ENCODE measurements around the gene ITPKC. TPM values are rescaled to one million over a fixed set of nuclear protein-coding genes. Genes with fewer than 3 reads are reported as not detected.

Gene ITPKC
- total and polyA plus RNA-seq, 2 of the 13 experiments (the other 11 are each of a cell fraction or from before 2014, with no cell fraction given) = 6.9 to 11.2 TPM

DNA sequence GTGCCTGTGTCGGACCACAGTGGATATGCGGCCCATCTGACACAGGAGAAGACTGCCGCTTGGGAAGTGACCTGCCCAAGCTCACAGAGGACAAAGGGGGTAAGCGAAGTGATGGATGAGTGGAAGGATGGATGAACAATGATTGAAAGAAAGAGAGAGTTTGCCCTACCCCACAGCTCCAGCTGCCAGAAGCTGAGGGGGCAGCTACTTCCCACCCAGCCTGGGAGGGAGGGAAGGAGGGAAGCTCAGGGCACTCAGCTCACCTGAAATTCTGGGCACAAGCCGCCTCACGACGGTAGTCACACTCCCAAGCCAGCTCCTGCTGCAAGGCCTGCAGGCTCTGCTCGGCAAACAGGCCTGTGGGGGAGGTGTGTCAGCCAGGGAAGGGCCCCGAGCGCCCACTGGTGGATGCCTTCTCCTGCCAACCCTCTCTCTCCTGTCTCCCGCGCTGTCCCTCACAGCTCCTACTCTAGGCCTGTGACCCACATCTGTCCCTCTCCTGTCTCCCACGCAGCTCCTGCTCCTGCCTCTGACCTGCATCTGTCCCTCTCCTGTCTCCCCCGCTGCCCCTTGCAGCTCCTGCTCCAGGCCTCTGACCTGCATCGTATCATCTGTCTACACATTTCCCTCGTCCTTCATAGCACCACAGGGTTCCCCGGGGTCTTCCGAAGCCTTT is 14.4 kb upstream of the ITPKC start (continued):
- TF ChIP-seq NCOA5 (CRISPR knock-in tag; IDR thresholded peaks at IDR 0.05) (no peak), ZNF34 (CRISPR knock-in tag; IDR thresholded peaks at IDR 0.05; ENCODE audit: borderline replicate concordance) (0 out of 2 replicates have a peak, but pooled peaks have one; percentile 15), ASH2L (IDR thresholded peaks at IDR 0.05; ENCODE audit: insufficient read length, low read depth, low read length) (no peak), ZNF101 (CRISPR knock-in tag; IDR thresholded peaks at IDR 0.05; ENCODE audit: borderline replicate concordance, low read depth) (no peak), TOE1 (CRISPR knock-in tag; IDR thresholded peaks at IDR 0.05) (no peak), SRF (IDR thresholded peaks at IDR 0.05; ENCODE audit: low read depth, low read length) (no peak), DNMT3B (CRISPR knock-in tag; conservative IDR thresholded peaks at IDR 0.05) (no peak), MEIS1 (CRISPR knock-in tag; IDR thresholded peaks at IDR 0.05; ENCODE audit: borderline replicate concordance) (0 out of 2 replicates have a peak, but pooled peaks have one; percentile 38), ZNF792 (CRISPR knock-in tag; IDR thresholded peaks at IDR 0.05) (no peak), ATF7 (IDR thresholded peaks at IDR 0.05) (no peak), ATF7 (CRISPR knock-in tag; IDR thresholded peaks at IDR 0.05) (no peak), ZNF614 (CRISPR knock-in tag; IDR thresholded peaks at IDR 0.05; ENCODE audit: borderline replicate concordance) (no peak)
- TF ChIP-seq, protein P1, sequence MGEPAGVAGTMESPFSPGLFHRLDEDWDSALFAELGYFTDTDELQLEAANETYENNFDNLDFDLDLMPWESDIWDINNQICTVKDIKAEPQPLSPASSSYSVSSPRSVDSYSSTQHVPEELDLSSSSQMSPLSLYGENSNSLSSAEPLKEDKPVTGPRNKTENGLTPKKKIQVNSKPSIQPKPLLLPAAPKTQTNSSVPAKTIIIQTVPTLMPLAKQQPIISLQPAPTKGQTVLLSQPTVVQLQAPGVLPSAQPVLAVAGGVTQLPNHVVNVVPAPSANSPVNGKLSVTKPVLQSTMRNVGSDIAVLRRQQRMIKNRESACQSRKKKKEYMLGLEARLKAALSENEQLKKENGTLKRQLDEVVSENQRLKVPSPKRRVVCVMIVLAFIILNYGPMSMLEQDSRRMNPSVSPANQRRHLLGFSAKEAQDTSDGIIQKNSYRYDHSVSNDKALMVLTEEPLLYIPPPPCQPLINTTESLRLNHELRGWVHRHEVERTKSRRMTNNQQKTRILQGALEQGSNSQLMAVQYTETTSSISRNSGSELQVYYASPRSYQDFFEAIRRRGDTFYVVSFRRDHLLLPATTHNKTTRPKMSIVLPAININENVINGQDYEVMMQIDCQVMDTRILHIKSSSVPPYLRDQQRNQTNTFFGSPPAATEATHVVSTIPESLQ (CRISPR knock-in tag; conservative IDR thresholded peaks at IDR 0.05) = no peak
- TF ChIP-seq, protein P2, sequence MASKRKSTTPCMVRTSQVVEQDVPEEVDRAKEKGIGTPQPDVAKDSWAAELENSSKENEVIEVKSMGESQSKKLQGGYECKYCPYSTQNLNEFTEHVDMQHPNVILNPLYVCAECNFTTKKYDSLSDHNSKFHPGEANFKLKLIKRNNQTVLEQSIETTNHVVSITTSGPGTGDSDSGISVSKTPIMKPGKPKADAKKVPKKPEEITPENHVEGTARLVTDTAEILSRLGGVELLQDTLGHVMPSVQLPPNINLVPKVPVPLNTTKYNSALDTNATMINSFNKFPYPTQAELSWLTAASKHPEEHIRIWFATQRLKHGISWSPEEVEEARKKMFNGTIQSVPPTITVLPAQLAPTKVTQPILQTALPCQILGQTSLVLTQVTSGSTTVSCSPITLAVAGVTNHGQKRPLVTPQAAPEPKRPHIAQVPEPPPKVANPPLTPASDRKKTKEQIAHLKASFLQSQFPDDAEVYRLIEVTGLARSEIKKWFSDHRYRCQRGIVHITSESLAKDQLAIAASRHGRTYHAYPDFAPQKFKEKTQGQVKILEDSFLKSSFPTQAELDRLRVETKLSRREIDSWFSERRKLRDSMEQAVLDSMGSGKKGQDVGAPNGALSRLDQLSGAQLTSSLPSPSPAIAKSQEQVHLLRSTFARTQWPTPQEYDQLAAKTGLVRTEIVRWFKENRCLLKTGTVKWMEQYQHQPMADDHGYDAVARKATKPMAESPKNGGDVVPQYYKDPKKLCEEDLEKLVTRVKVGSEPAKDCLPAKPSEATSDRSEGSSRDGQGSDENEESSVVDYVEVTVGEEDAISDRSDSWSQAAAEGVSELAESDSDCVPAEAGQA (IDR thresholded peaks at IDR 0.05; ENCODE audit: low read depth) = no peak
- TF ChIP-seq, protein P2 (CRISPR knock-in tag; IDR thresholded peaks at IDR 0.05; ENCODE audit: borderline replicate concordance) = no peak
- TF ChIP-seq, protein P3, sequence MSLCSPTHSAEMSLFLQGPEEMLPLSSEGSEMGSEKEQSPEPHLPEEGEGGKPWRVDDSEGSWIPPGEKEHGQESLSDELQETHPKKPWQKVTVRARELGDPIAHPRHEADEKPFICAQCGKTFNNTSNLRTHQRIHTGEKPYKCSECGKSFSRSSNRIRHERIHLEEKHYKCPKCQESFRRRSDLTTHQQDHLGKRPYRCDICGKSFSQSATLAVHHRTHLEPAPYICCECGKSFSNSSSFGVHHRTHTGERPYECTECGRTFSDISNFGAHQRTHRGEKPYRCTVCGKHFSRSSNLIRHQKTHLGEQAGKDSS (CRISPR knock-in tag; IDR thresholded peaks at IDR 0.05; ENCODE audit: borderline replicate concordance, low read depth) = 0 out of 2 replicates have a peak, but pooled peaks have one; percentile 33
- TF ChIP-seq, protein P4, sequence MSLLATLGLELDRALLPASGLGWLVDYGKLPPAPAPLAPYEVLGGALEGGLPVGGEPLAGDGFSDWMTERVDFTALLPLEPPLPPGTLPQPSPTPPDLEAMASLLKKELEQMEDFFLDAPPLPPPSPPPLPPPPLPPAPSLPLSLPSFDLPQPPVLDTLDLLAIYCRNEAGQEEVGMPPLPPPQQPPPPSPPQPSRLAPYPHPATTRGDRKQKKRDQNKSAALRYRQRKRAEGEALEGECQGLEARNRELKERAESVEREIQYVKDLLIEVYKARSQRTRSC (CRISPR knock-in tag; IDR thresholded peaks at IDR 0.05; ENCODE audit: low read depth) = no peak
- TF ChIP-seq, protein P5, sequence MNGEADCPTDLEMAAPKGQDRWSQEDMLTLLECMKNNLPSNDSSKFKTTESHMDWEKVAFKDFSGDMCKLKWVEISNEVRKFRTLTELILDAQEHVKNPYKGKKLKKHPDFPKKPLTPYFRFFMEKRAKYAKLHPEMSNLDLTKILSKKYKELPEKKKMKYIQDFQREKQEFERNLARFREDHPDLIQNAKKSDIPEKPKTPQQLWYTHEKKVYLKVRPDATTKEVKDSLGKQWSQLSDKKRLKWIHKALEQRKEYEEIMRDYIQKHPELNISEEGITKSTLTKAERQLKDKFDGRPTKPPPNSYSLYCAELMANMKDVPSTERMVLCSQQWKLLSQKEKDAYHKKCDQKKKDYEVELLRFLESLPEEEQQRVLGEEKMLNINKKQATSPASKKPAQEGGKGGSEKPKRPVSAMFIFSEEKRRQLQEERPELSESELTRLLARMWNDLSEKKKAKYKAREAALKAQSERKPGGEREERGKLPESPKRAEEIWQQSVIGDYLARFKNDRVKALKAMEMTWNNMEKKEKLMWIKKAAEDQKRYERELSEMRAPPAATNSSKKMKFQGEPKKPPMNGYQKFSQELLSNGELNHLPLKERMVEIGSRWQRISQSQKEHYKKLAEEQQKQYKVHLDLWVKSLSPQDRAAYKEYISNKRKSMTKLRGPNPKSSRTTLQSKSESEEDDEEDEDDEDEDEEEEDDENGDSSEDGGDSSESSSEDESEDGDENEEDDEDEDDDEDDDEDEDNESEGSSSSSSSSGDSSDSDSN (CRISPR knock-in tag; IDR thresholded peaks at IDR 0.05) = peak; percentile 33; the same call in 1 of the 2 replicates

All from HepG2 (cell line).